ENCODE data around the gene PRSS35.

DNA sequence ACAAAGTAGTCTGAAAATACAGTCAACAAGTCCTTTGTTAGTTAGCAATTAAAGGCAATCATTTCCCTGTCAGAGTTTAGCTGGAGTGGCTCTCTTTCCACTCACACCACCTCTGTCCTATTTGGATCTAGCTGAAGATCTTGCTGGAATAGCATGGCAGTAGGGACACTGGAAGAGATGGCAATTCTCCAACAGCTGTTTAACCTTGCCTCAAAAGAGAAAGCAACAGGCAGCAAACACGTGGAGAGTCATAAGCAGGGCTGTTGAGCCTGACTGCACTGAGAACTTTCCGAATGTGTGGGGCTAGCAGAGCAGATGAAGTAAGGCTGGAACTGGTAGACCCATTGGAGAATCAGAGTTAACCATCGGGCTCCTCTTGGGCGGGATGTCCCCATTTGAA lies 38.0 kb upstream of the PRSS35 start:
- TF ChIP-seq CSDC2 (CRISPR knock-in tag; IDR thresholded peaks at IDR 0.05) (no peak), PPARA (CRISPR knock-in tag; IDR thresholded peaks at IDR 0.05; ENCODE audit: borderline replicate concordance) (no peak), RARB (CRISPR knock-in tag; IDR thresholded peaks at IDR 0.05) (no peak), ZFP3 (CRISPR knock-in tag; IDR thresholded peaks at IDR 0.05) (no peak), ZFP30 (CRISPR knock-in tag; IDR thresholded peaks at IDR 0.05) (no peak), ISL1 (CRISPR knock-in tag; IDR thresholded peaks at IDR 0.05) (no peak), ZC3H10 (CRISPR knock-in tag; IDR thresholded peaks at IDR 0.05) (no peak), ZNF70 (CRISPR knock-in tag; IDR thresholded peaks at IDR 0.05) (no peak)
- TF ChIP-seq, protein P1, sequence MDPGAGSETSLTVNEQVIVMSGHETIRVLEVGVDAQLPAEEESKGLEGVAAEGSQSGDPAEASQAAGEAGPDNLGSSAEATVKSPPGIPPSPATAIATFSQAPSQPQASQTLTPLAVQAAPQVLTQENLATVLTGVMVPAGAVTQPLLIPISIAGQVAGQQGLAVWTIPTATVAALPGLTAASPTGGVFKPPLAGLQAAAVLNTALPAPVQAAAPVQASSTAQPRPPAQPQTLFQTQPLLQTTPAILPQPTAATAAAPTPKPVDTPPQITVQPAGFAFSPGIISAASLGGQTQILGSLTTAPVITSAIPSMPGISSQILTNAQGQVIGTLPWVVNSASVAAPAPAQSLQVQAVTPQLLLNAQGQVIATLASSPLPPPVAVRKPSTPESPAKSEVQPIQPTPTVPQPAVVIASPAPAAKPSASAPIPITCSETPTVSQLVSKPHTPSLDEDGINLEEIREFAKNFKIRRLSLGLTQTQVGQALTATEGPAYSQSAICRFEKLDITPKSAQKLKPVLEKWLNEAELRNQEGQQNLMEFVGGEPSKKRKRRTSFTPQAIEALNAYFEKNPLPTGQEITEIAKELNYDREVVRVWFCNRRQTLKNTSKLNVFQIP (CRISPR knock-in tag; IDR thresholded peaks at IDR 0.05; ENCODE audit: borderline replicate concordance, low read depth): no peak
- TF ChIP-seq, protein P2, sequence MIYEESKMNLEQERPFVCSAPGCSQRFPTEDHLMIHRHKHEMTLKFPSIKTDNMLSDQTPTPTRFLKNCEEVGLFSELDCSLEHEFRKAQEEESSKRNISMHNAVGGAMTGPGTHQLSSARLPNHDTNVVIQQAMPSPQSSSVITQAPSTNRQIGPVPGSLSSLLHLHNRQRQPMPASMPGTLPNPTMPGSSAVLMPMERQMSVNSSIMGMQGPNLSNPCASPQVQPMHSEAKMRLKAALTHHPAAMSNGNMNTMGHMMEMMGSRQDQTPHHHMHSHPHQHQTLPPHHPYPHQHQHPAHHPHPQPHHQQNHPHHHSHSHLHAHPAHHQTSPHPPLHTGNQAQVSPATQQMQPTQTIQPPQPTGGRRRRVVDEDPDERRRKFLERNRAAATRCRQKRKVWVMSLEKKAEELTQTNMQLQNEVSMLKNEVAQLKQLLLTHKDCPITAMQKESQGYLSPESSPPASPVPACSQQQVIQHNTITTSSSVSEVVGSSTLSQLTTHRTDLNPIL (CRISPR knock-in tag; IDR thresholded peaks at IDR 0.05; ENCODE audit: low read depth): no peak
- TF ChIP-seq, protein P3, sequence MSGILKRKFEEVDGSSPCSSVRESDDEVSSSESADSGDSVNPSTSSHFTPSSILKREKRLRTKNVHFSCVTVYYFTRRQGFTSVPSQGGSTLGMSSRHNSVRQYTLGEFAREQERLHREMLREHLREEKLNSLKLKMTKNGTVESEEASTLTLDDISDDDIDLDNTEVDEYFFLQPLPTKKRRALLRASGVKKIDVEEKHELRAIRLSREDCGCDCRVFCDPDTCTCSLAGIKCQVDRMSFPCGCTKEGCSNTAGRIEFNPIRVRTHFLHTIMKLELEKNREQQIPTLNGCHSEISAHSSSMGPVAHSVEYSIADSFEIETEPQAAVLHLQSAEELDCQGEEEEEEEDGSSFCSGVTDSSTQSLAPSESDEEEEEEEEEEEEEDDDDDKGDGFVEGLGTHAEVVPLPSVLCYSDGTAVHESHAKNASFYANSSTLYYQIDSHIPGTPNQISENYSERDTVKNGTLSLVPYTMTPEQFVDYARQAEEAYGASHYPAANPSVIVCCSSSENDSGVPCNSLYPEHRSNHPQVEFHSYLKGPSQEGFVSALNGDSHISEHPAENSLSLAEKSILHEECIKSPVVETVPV (CRISPR knock-in tag; IDR thresholded peaks at IDR 0.05): no peak
- TF ChIP-seq, protein P4, sequence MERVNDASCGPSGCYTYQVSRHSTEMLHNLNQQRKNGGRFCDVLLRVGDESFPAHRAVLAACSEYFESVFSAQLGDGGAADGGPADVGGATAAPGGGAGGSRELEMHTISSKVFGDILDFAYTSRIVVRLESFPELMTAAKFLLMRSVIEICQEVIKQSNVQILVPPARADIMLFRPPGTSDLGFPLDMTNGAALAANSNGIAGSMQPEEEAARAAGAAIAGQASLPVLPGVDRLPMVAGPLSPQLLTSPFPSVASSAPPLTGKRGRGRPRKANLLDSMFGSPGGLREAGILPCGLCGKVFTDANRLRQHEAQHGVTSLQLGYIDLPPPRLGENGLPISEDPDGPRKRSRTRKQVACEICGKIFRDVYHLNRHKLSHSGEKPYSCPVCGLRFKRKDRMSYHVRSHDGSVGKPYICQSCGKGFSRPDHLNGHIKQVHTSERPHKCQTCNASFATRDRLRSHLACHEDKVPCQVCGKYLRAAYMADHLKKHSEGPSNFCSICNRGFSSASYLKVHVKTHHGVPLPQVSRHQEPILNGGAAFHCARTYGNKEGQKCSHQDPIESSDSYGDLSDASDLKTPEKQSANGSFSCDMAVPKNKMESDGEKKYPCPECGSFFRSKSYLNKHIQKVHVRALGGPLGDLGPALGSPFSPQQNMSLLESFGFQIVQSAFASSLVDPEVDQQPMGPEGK (CRISPR knock-in tag; IDR thresholded peaks at IDR 0.05; ENCODE audit: borderline replicate concordance): no peak
